ENCODE measurements around the gene ENPP3. TPM values are rescaled to one million over a fixed set of nuclear protein-coding genes. Genes with fewer than 3 reads are reported as not detected.

ENPP3 gene
- total and polyA plus RNA-seq, 10 of the 15 experiments (the other 5 are each of a cell fraction or from before 2014, with no cell fraction given): 0.01 TPM; not detected in 9

DNA sequence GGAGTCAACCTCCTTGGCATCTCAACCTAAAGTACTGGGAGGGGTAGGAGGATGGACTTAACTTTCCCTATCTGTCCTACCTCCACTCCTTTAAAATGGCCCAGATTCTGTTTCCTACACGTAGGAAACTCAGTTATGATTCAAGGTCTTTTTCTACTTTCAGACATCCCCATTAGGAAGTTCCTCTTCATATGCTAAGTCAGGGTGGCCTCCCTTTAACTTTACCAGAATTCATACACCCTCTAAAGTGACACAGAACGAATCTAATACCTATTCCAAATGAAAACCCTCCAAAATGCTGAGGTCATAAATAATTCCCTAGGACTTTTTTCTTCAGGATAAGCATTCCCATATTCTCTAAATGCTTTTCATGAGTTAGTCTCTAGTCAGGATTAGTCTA is 48.5 kb upstream of the ENPP3 start:
- H3K4me2 ChIP-seq (ENCODE audit: control insufficient read depth, insufficient read depth): no peak overlapping the region
- intact Hi-C loops (cut with micrococcal nuclease; ENCODE audit: unreplicated experiment): no loop called here
- no peaks in the 10 kb centered on the region for H4K20me1 ChIP-seq (ENCODE audit: control insufficient read depth, insufficient read depth)
- ATAC-seq: no peak
- DNase-seq (ENCODE audit: low read depth, low spot score): no peak
- no TSS peak for BruUV-seq (replicated peaks)
- H3K27me3 ChIP-seq (replicated peaks in 1 of 2; ENCODE audit: control insufficient read depth in 2 of 2, insufficient read depth in 2 of 2, low read length in 1 of 2): no peaks in the 10 kb centered on the region
- 91% methylated on average over 2 of the region's 2 CpGs for WGBS (ENCODE audit: insufficient coverage, insufficient replicate concordance, low lambda C conversion rate, missing lambda C conversion rate)
- in situ Hi-C loops (cut with MboI): no loop called here
- no peaks in the 10 kb centered on the region for H3K4me1 ChIP-seq (ENCODE audit: control insufficient read depth, insufficient read depth, low read length)
- H2AFZ ChIP-seq (ENCODE audit: control insufficient read depth, low read depth, low read length): no peak overlapping the region
- POLR2A ChIA-PET: no interaction called here
- no peak for FAIRE-seq
- no peak overlapping the region for H3K27ac ChIP-seq (ENCODE audit: control insufficient read depth, insufficient read depth)
- TF ChIP-seq POLR2AphosphoS5 (IDR thresholded peaks at IDR 0.05; ENCODE audit: low read length) (no peak), SREBF1 (IDR thresholded peaks at IDR 0.05; ENCODE audit: low read length) (no peak), CHD4 (IDR thresholded peaks at IDR 0.05) (no peak), BCL11A (IDR thresholded peaks at IDR 0.05; ENCODE audit: low read depth, low read length) (no peak), FOXK2 (IDR thresholded peaks at IDR 0.05) (no peak), HDAC6 (IDR thresholded peaks at IDR 0.05; ENCODE audit: unreplicated experiment) (no peak), PML (IDR thresholded peaks at IDR 0.05; ENCODE audit: low read length) (no peak), ZNF207 (IDR thresholded peaks at IDR 0.05; ENCODE audit: borderline replicate concordance) (no peak), FOXM1 (IDR thresholded peaks at IDR 0.05; ENCODE audit: low read depth, low read length) (no peak), SRF (IDR thresholded peaks at IDR 0.05; ENCODE audit: low read depth in 2 of 2, low read length in 2 of 2) (no peak), NBN (IDR thresholded peaks at IDR 0.05) (no peak), GABPA (IDR thresholded peaks at IDR 0.05; ENCODE audit: low read depth) (no peak), CEBPB (IDR thresholded peaks at IDR 0.05; ENCODE audit: borderline replicate concordance in 1 of 2, low read depth in 2 of 2, low read length in 2 of 2) (no peak), MYB (IDR thresholded peaks at IDR 0.05; ENCODE audit: borderline replicate concordance, low read depth, low read length) (no peak)
- TF ChIP-seq, protein P1, sequence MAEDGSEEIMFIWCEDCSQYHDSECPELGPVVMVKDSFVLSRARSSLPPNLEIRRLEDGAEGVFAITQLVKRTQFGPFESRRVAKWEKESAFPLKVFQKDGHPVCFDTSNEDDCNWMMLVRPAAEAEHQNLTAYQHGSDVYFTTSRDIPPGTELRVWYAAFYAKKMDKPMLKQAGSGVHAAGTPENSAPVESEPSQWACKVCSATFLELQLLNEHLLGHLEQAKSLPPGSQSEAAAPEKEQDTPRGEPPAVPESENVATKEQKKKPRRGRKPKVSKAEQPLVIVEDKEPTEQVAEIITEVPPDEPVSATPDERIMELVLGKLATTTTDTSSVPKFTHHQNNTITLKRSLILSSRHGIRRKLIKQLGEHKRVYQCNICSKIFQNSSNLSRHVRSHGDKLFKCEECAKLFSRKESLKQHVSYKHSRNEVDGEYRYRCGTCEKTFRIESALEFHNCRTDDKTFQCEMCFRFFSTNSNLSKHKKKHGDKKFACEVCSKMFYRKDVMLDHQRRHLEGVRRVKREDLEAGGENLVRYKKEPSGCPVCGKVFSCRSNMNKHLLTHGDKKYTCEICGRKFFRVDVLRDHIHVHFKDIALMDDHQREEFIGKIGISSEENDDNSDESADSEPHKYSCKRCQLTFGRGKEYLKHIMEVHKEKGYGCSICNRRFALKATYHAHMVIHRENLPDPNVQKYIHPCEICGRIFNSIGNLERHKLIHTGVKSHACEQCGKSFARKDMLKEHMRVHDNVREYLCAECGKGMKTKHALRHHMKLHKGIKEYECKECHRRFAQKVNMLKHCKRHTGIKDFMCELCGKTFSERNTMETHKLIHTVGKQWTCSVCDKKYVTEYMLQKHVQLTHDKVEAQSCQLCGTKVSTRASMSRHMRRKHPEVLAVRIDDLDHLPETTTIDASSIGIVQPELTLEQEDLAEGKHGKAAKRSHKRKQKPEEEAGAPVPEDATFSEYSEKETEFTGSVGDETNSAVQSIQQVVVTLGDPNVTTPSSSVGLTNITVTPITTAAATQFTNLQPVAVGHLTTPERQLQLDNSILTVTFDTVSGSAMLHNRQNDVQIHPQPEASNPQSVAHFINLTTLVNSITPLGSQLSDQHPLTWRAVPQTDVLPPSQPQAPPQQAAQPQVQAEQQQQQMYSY (CRISPR knock-in tag; IDR thresholded peaks at IDR 0.05): no peak
- TF ChIP-seq, protein P2, sequence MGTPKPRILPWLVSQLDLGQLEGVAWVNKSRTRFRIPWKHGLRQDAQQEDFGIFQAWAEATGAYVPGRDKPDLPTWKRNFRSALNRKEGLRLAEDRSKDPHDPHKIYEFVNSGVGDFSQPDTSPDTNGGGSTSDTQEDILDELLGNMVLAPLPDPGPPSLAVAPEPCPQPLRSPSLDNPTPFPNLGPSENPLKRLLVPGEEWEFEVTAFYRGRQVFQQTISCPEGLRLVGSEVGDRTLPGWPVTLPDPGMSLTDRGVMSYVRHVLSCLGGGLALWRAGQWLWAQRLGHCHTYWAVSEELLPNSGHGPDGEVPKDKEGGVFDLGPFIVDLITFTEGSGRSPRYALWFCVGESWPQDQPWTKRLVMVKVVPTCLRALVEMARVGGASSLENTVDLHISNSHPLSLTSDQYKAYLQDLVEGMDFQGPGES (IDR thresholded peaks at IDR 0.05): no peak
- TF ChIP-seq, protein P3, sequence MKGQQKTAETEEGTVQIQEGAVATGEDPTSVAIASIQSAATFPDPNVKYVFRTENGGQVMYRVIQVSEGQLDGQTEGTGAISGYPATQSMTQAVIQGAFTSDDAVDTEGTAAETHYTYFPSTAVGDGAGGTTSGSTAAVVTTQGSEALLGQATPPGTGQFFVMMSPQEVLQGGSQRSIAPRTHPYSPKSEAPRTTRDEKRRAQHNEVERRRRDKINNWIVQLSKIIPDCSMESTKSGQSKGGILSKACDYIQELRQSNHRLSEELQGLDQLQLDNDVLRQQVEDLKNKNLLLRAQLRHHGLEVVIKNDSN (IDR thresholded peaks at IDR 0.05; ENCODE audit: borderline replicate concordance, extremely low read length, insufficient read depth, low read depth, low read length): no peak
- no peaks in the 10 kb centered on the region for H3K79me2 ChIP-seq (ENCODE audit: control insufficient read depth, insufficient read depth, low read length)
- no peak overlapping the region for H3K4me3 ChIP-seq
- H3K36me3 ChIP-seq (ENCODE audit: control insufficient read depth in 2 of 2, insufficient read depth in 2 of 2, low read length in 1 of 2): peaks cover 0 to 15% of the 10 kb centered on the region in 2 experiments; a peak in 2 of 4 replicates
- CTCF ChIA-PET: no interaction called here
- H3K9ac ChIP-seq (ENCODE audit: control insufficient read depth, insufficient read depth, low read length): no peak overlapping the region
- RAD21 ChIA-PET (ENCODE audit: unreplicated experiment): no interaction called here
- SMC1A ChIA-PET (ENCODE audit: uncharacterized antibody, unreplicated experiment): no interaction called here
- no peaks in the 10 kb centered on the region for H3K9me3 ChIP-seq (replicated peaks; ENCODE audit: control insufficient read depth, insufficient read depth, low read length)

Measured in GM12878 (cell line).